SH-SY5Y (cell line): ENCODE data around the gene DNM2.

Experiments used
- GATA2 ChIP-seq: IDR thresholded peaks from 2 replicates; pipeline ENCODE4 v1.6.1; 2011; ENCODE audit warnings: mild to moderate bottlenecking, low read depth, low read length
- GATA3 ChIP-seq: IDR thresholded peaks from 2 replicates; pipeline ENCODE4 v1.6.1; 2011; ENCODE audit warnings: low read depth, mild to moderate bottlenecking, low read length, moderate library complexity

GRCh38 chr19:10688545-10689280 lies 29.2 kb upstream of the DNM2 start:
- TF ChIP-seq GATA2 (no peak), GATA3 (no peak)
